ENCODE measurements around the gene TM4SF20.

- TF ChIP-seq CTCF (conservative IDR thresholded peaks at IDR 0.05; ENCODE audit: low read length) (no peak), EZH2phosphoT487 (IDR thresholded peaks at IDR 0.05; ENCODE audit: borderline replicate concordance) (no peak)
Measured at GRCh38 chr2:227398684-227399670, 19.9 kb upstream of the TM4SF20 start.

All from Loucy (cell line).